Tibial artery (tissue), 4 donors: ENCODE measurements around the gene AMPH.
"Not testable (repeated sequence)": the region's sequence is repeated elsewhere in the genome, so short reads cannot be mapped to it uniquely, and the experiment has no call there.

ENCODE experiments used
- DNase-seq, 2 donors: peaks; one replicate each; pipeline ENCODE4 v3.0.0-alpha.2; 2019
- H3K27ac ChIP-seq, 2 donors: fragments of 200-600 bp; sonication (generic) in 1 of 2; 1 replicate in 1 of 2; 2 replicates in 1 of 2; pipeline ENCODE4 v1.5.1; 2018 to 2019; ENCODE audit warnings: mild to moderate bottlenecking in 1 of 2
- H3K27me3 ChIP-seq, 2 donors: fragments of 200-600 bp; sonication (generic) in 1 of 2; one replicate each; pipeline versions ENCODE4 v1.5.1 to v1.6.0; 2016 to 2019
- H3K36me3 ChIP-seq, 3 donors: fragments of 200-600 bp; sonication (generic) in 2 of 3; one replicate each; pipeline ENCODE4 v1.5.1; 2016 to 2019; ENCODE audit warnings: mild to moderate bottlenecking in 2 of 3
- H3K4me1 ChIP-seq, 4 donors: fragments of 200-600 bp; sonication (generic) in 2 of 4; 1 replicate in 3 of 4; 2 replicates in 1 of 4; pipeline ENCODE4 v1.5.1; 2016 to 2019
- H3K4me3 ChIP-seq, 2 donors: fragments of 200-600 bp; sonication (generic) in 1 of 2; 1 replicate in 1 of 2; 2 replicates in 1 of 2; pipeline ENCODE4 v1.5.1; 2018 to 2019; ENCODE audit warnings: mild to moderate bottlenecking in 2 of 2
- H3K9me3 ChIP-seq, 3 donors: fragments of 200-600 bp; sonication (generic) in 1 of 3; one replicate each; pipeline ENCODE4 v1.5.1; 2016 to 2019
- intact Hi-C: fragments of 100-400 bp; cut with DNase I; formaldehyde crosslinking; loops from one replicate; pipeline ENCODE4 v1.15.0; 2023; ENCODE audit warnings: low total_unique reads
- TF ChIP-seq, protein P1 (sequence below), 2 experiments: fragments of 200-600 bp in 1 of 2; fragments of 450-650 bp in 1 of 2; IDR thresholded peaks; one replicate each; pipeline ENCODE4 v1.5.1; 2017 to 2019; ENCODE audit warnings: antibody characterized with exemption in 2 of 2, mild to moderate bottlenecking in 1 of 2, moderate library complexity in 1 of 2

The AMPH gene

DNA sequence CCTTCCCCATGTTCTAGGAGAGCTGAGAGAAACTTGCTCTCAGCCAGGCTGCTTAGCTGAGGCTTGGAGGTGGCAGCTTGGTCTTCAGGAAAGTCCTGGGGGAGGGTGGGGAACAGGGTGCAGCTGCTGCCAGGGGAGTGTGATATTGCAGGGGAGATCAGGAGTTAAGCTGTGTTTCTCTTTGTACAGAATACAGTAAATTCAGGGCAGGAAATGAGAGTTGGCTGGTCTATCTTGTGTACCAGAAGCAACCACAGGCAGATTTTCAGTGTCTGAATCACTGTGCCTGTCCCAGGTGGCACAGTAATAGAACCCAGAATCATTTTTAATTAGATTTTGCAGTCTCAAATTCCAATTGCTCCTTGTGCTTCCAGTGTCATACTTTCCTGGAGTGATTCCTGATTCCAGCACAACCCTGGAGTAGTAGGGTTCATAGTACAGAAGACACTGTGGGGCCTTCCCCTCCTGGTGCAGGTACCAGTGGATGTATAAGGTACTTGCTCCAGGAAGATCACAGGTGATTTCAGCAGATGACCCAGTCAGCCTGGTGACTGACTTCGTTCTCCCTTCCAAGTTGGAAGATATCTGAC is 263.8 kb downstream of the AMPH start:
- intact Hi-C loops: no loop called here
- no peak for DNase-seq
- Histone ChIP-seq H3K9me3 (no peaks in the 10 kb centered on the region), H3K4me3 (no peak overlapping the region), H3K4me1 (peaks cover 0 to 3% (median 0%) of the 10 kb centered on the region in 4 donors), H3K27me3 (no peaks in the 10 kb centered on the region), H3K27ac (no peak overlapping the region), H3K36me3 (no peaks in the 10 kb centered on the region)
- TF ChIP-seq, protein P1, sequence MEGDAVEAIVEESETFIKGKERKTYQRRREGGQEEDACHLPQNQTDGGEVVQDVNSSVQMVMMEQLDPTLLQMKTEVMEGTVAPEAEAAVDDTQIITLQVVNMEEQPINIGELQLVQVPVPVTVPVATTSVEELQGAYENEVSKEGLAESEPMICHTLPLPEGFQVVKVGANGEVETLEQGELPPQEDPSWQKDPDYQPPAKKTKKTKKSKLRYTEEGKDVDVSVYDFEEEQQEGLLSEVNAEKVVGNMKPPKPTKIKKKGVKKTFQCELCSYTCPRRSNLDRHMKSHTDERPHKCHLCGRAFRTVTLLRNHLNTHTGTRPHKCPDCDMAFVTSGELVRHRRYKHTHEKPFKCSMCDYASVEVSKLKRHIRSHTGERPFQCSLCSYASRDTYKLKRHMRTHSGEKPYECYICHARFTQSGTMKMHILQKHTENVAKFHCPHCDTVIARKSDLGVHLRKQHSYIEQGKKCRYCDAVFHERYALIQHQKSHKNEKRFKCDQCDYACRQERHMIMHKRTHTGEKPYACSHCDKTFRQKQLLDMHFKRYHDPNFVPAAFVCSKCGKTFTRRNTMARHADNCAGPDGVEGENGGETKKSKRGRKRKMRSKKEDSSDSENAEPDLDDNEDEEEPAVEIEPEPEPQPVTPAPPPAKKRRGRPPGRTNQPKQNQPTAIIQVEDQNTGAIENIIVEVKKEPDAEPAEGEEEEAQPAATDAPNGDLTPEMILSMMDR (IDR thresholded peaks at IDR 0.05): no peak

DNA sequence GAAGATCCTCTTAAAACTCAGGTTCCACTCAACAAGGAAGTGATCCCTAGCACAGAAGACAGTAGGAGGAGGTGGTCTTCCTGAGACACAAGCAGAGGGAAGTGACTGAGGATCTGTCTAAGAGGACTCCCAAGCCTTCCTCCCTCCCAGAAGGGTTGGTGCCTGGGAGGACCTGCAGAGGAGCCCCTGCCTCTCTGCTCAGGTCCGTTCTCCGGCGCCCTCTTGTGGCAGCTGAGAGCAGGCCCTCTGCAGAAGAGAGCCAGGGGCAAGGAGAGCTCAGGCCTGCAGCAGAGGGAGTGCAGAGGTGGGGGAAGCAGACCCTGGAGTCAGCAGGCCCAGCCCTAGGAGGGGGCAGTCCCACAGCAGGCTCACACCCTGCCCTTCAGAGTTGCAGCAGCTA is 267.8 kb downstream of the AMPH start:
- H3K4me1 ChIP-seq, H3K27me3 ChIP-seq, H3K9me3 ChIP-seq, DNase-seq, intact Hi-C loops, H3K4me3 ChIP-seq, H3K36me3 ChIP-seq, H3K27ac ChIP-seq: not testable (repeated sequence)
- TF ChIP-seq, protein P1 (IDR thresholded peaks at IDR 0.05): peak in 1 of 2 experiments; percentile 27

DNA sequence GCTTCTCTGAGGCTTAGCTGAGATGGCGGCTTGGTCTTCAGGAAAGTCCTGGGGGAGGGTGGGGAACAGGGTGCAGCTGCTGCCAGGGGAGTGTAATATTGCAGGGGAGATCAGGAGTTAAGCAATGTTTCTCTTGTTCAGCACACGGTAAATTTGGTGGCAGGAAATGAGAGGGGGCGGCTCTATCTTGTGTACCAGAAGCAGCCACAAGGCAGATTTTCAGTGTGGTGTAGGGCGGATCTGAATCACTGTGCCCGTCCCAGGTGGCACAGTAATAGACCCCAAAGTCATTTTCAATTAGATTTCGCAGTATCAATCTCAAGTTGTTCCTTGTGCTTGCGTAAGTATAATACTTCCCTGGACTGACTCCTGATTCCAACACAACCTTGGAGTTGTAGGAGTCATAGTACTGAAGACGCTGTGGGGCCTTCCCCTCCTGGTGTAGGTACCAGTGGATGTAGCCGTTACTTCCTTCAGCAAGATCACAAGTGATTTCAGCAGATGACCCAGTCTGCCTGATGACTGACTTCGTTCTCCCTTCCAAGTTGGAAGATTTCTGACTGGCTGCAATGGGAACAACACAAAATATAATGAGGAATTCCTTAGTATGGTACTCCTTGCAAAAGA is 268.4 kb downstream of the AMPH start:
- DNase-seq, H3K36me3 ChIP-seq, H3K27me3 ChIP-seq, H3K9me3 ChIP-seq, H3K27ac ChIP-seq, H3K4me1 ChIP-seq, intact Hi-C loops, H3K4me3 ChIP-seq: not testable (repeated sequence)

DNA sequence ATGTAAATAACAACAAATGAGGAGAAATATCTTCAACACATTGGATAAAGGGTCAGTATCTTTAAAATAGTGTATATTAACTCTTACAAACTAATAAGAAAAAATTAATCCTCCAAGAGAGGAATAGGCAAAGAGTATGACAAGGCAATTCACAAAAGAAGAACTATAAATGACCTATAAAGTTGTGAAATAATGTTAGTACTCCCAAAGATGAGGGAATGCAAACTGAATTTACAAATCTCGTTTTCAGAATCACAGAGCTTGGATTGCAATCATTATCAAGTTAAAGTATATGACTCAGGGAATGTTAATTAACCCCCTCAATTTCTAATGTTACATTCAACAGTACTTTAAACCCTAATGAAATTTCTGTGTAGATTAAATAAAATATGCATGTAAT is 270.4 kb downstream of the AMPH start:
- H3K27ac ChIP-seq: no peak overlapping the region
- TF ChIP-seq, protein P1 (IDR thresholded peaks at IDR 0.05): no peak
- intact Hi-C loops: no loop called here

DNA sequence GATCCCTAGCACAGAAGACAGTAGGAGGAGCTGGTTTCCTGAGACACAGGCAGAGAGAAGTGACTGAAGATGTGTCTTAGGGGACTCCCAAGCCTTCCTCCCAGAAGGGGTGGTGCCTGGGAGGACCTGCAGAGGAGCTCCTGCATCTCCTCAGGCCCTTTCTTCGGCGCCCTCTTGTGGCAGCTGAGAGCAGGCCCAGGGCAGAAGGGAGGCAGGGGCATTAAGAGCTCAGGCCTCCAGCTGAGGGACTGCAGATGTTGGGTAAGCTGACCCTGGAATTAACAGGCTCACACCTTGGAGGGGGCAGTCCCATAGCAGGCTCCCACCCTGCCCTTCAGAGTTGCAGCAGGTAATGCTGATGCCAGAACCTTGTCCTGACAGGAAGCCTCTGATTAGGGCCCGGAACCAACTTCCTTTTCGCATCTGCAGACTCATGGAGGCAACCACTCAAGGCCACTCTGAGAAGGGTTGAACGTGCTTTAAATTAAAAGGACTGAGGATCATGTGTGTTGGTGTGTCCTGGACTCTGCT is 272.0 kb downstream of the AMPH start:
- intact Hi-C loops, H3K9me3 ChIP-seq, H3K4me1 ChIP-seq, H3K27ac ChIP-seq, H3K4me3 ChIP-seq, H3K27me3 ChIP-seq, H3K36me3 ChIP-seq: not testable (repeated sequence)
- TF ChIP-seq, protein P1 (IDR thresholded peaks at IDR 0.05): peak; percentile 36 to 44
- peak in 1 of 2 donors; percentile 60 for DNase-seq

More for the DNA sequence above, 270.4 kb downstream of the AMPH start:
- DNase-seq: no peak
- no peaks in the 10 kb centered on the region for H3K36me3 ChIP-seq
- no peak overlapping the region for H3K4me3 ChIP-seq
- H3K4me1 ChIP-seq: no peaks in the 10 kb centered on the region
- H3K27me3 ChIP-seq: no peaks in the 10 kb centered on the region
- H3K9me3 ChIP-seq: no peaks in the 10 kb centered on the region

DNA sequence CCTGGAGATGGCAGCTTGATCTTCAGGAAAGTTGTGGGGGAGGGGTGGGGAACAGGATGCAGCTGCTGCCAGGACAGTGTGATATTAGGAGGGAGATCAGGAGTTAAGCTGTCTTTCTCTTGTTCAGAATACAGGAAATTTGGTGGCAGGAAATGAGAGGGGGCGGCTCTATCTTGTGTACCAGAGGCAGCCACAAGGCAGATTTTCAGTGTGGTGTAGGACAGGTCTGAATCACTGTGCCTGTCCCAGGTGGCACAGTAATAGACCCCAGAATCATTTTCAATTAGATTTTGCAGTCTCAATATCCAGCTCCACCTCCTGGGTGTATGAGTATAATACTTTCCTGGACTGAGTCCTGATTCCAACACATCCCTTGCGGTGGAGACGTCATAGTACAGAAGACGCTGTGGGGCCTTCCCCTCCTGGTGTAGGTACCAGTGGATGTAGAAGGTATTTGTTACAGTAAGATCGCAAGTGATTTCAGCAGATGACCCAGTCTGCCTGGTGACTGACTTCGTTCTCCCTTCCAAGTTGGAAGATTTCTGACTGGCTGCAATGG is 272.8 kb downstream of the AMPH start:
- intact Hi-C loops, H3K36me3 ChIP-seq, H3K4me1 ChIP-seq, DNase-seq, H3K4me3 ChIP-seq, H3K27ac ChIP-seq, H3K27me3 ChIP-seq, H3K9me3 ChIP-seq: not testable (repeated sequence)
